HG03066 (cell line): Measurements from ENCODE around the gene MOSPD2.

ENCODE experiments used
- ATAC-seq: cut with Tn5 transposase; IDR thresholded peaks from one replicate; pipeline ENCODE4 v1.9.1; 2021; ENCODE audit warnings: low read depth; ENCODE audit not compliant: unreplicated experiment

The MOSPD2 gene

DNA sequence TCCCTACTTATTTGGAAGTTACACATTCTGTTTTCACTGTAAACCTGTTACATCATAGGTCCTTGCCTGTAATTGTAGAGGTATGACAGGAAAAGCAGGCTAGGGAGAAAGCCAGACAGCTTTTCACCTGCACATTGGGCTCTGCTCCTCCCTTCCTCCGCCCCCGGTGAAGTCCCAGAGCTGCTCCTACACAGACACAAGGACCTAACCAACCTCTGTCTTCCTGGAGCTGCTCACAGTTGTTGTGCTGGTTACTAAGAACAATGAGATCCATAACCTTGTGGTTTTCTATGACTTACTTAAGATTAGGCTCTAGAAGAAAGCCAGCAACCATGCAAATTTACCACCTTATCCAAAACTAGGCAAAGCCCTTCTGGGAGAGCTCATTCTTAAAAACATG is 40.0 kb downstream of the MOSPD2 start:
- ATAC-seq: no peak

- ATAC-seq: no peak
Observed at GRCh38 chrX:14915596-14915995, 42.4 kb downstream of the MOSPD2 start.

- ATAC-seq: no peak
Observed at GRCh38 chrX:14916017-14916674, 42.9 kb downstream of the MOSPD2 start.

GRCh38 chrX:14919407-14919806 is 46.2 kb downstream of the MOSPD2 start:
- ATAC-seq: no peak

DNA sequence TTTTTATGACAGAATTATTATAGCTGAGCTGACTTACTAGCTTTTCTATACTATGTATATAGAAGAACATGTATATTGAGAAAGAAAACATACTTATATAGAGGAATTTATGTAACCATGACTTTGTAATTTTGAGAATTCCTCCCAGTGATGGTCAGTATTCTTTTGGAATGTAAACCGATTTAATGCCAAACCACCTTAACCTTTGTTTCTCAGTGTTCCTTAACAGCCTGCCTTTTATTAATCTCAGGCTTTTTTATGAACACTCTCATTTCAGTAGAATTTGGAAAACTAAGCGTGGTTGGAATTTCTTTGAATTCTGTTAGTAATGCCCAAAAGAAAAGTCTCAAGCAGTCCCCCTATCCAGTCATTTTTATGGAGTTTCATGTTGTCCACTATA is 47.0 kb downstream of the MOSPD2 start:
- no peak for ATAC-seq

DNA sequence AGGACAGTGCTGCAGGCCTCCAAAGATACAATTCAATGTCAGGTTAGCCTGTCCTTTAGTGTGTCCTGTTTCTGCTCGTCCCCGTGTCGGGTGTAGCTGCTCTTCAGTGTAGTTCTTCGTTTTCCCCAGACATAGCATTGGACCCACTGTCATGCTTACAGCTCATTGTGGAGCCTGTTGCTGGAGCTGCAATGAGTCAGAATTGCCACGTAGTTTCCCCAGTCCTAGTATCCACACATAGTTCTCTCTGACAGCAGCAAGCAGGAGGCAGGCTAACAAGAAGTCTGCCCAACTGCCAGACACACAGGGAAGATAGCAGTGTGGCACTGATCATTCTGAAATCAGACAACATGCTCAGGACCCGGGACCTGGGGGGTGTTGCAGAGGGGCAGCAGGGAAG is 49.2 kb downstream of the MOSPD2 start:
- no peak for ATAC-seq

DNA sequence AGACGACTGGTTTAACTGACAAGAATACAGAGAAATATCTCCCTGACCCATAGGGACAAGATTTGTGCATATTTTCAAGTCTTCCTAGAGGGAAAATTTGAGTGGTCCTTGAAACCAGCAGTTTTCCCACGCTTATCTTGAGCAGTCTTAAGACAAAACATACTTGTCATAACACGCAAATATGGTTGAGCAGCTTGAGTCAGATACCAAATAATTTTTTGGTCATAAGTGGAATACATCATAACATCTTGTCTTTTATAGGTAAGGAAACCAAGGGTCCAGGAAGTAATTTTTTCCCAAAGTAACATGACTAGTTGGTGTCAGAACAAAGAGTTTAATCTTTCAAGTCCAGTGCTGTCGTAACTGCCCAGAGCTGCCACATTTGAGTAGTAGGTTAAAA is 50.5 kb downstream of the MOSPD2 start:
- no peak for ATAC-seq

DNA sequence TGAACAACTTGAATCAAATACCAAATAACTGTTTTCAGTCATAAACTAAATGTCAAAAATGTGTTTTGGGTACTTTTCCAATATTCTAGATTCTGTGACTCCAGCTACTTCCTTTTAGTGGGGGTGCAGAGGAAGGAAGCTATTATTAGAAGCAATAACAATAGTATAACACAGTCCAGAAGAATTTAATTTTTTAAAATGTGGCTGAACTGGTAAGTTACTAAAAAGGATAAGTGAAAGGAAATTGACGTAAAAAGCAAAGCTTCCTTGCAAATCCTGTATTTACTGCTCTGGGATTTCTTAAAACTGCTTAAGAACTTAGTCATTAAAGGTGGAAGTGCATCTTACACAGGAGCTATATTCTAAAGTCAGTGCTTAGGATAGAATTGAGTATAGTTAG is 53.2 kb downstream of the MOSPD2 start:
- no peak for ATAC-seq

GRCh38 chrX:14927401-14927800 is 54.2 kb downstream of the MOSPD2 start:
- ATAC-seq: no peak

GRCh38 chrX:14930663-14931062 is 57.4 kb downstream of the MOSPD2 start:
- no peak for ATAC-seq

DNA sequence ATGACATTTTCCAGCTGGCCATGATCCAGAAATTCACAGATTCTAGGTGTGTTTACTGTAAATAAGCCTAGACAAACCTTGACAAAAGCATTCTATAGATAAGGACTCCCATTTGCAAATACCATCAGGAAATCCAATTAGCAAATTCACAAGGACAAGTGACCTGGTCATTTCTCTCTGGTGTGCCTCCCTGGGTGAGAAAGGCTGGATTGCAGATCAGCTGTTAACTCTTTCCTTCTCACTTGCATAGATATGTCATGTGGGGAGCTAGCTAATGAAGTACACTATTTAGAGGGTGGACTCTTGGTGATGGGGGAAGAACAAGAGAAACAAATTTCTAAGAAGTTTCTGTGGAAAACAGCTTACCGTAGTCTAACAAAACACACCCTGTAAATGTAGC is 58.9 kb downstream of the MOSPD2 start:
- no peak for ATAC-seq

DNA sequence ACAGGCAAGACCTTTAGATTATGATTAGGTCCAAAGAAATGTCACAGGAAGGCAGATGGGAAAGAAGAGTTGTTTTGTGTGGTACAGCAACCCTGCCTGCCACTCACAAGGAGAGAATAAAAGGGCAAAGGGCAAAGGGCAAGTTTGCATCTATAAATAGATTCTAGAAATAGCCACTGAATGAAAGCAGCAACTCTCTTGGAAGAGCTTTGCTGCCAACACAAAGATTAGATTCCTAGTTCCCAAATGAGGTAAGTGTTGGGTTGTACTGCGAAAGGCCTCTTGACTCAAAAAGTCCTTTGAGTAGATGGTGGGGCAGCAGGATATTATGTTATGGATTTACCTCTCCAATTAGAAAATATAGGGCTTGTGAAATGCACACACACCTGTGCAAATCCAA is 61.2 kb downstream of the MOSPD2 start:
- no peak for ATAC-seq

- no peak for ATAC-seq
Observed at GRCh38 chrX:14936561-14936960, 63.3 kb downstream of the MOSPD2 start.

- ATAC-seq: no peak
Observed at GRCh38 chrX:14939644-14940043, 66.4 kb downstream of the MOSPD2 start.

- ATAC-seq: no peak
Observed at GRCh38 chrX:14941301-14941700, 68.1 kb downstream of the MOSPD2 start.

GRCh38 chrX:14942341-14942740 is 69.1 kb downstream of the MOSPD2 start:
- no peak for ATAC-seq

GRCh38 chrX:14943962-14944361 is 70.7 kb downstream of the MOSPD2 start:
- no peak for ATAC-seq

DNA sequence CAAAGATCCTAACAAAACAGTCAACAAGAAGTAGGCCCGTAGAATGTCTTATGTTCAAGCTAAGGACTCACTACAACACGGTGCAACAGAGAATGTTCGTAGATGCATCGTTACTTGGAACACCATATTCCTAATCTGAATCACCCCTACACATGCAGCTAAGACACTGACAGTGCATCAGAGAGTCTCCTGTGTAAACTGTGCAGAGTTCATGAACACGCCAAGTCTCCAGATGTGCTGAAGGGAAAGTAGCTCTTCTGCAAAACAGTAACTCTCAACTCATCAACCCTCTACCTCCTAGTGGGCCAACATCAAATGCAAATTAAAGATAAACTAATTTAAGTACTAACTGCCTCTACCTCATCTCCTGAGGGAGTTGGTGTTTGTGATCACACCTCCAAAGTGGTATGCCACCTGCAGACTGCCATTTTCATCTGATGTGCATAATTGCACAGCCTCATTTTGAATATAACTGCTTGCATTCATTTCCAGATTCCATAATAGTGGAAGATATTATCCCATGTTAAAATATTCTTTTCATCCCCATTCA is 73.5 kb downstream of the MOSPD2 start:
- no peak for ATAC-seq

DNA sequence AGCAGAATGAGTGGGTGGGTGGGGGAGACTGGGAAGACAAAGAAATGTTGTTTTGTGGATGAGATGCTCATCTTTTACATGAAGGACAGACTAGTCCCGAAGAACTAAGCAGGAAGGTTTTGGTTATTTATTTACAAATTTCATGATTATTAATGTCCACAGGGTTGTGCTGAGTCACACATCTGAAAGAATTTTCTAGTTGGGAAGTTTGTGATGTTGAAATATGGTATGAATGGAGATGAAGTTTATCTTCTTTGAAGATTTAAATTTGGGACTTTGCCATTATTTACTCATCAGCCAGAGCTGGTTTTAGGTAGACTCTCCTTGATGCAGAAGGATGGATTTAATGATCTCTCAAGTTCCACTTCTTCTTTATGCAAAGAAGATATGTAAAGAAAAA is 75.5 kb downstream of the MOSPD2 start:
- no peak for ATAC-seq

DNA sequence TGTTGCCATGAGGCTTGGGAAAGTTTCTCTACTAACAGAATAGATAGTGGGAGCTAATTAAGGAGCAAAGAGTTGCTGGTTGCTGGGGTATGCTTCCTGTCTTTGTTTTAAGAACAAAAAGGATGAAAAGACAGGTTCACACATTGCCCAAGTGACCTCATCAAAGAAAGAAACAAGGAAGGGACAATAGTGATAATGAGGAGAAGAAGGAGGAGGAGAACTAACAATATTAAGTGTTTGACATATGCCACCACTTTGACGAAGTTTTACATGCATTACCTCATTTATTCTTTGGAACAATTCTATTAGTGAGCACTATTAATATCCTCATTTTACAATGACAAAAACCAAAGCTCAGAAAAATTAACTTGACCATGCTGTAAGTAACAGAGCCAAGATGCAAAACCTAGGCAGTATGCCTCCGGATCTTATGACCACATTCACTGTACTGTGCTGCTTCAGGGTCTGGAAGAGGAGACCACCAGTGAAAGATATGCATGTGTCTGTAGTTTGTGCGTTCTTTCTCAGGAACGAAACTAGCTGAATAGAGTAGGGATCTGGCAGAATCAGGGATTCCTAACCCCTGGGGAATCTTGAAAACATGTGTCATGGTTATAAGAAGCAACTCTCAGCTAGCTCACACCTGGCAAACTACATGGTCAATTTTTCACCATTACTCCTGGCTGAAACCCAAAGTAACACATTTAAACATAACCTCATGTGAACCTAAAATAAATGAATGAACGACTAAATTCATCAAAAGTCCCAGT is 83.8 kb downstream of the MOSPD2 start:
- no peak for ATAC-seq

DNA sequence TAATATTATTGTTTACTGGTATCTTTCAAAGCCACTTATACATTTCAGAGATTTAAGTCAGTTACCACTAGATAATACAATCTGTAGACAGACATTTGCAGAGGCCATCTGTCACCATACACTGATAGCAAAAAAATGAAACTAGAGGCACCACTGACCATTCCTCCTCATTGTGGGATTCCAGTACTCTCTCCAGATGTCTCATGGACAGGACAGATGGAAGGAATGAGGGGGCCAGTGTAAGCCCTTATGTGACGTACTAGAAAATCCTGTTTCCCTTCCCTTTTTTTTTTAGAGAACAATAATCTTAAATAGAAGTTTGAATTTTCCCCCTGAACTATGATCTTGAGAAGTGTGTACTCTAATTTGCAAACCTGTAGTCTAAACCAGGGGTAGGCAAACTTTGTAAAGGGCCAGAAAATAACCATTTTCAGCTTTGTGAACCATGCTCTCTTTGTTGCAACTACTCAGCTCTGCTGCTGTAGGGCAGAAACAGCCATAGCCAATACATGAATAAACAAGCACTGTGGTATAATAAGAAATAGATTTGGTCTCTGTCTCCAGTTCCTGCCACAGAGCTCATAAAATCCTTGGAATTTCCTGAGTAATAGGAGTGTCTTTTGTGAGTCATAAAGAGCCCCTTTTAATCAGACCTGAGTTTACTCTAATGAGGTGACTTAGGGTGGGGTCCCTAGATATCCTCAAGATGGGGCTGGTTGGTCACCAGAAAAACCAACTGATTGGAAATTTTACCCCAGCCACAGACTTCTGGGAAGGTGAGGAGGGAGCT is 90.4 kb downstream of the MOSPD2 start:
- ATAC-seq: no peak
